ENCODE measurements around the gene DYNC1I2.

GRCh38 chr2:171702781-171703556, 15.7 kb downstream of the DYNC1I2 start:
- TF ChIP-seq POLR2AphosphoS5 (IDR thresholded peaks at IDR 0.05; ENCODE audit: borderline replicate concordance, low read depth, low read length), result no peak
- TF ChIP-seq EZH2 (IDR thresholded peaks at IDR 0.05), result no peak
- TF ChIP-seq FOXP2 (optimal IDR thresholded peaks at IDR 0.05; ENCODE audit: control extremely low read depth, extremely low read length, insufficient read depth), result no peak
